T-helper 2 cell treated with Interferon-gamma antibody and Interleukin-4, amounts not matched to agents 5 μg/mL and 100 μg/mL, for 36 hours (primary cell): ENCODE data around the gene SLC25A25.
"Not testable (repeated sequence)": the region's sequence is repeated elsewhere in the genome, so short reads cannot be mapped to it uniquely, and the experiment has no call there.

Experiments used
- DNase-seq: peaks from one replicate; pipeline ENCODE4 v3.0.0; 2021; ENCODE audit warnings: low spot score
- H3K27ac Mint-ChIP-seq: one replicate; pipeline ENCODE4 v1.8.0; 2021; ENCODE audit warnings: mild to moderate bottlenecking, mixed read lengths
- H3K27me3 Mint-ChIP-seq: one replicate; pipeline ENCODE4 v1.8.0; 2021; ENCODE audit warnings: low read depth, mixed read lengths
- H3K36me3 Mint-ChIP-seq: one replicate; pipeline ENCODE4 v1.8.0; 2021; ENCODE audit warnings: low read depth, mixed read lengths
- H3K4me1 Mint-ChIP-seq: one replicate; pipeline ENCODE4 v1.8.0; 2021; ENCODE audit warnings: low read depth, mixed read lengths
- H3K4me3 Mint-ChIP-seq: one replicate; pipeline ENCODE4 v1.8.0; 2022; ENCODE audit warnings: mild to moderate bottlenecking, moderate library complexity, mixed read lengths
- H3K9me3 Mint-ChIP-seq: one replicate; pipeline ENCODE4 v1.8.0; 2021; ENCODE audit warnings: mixed read lengths

The SLC25A25 gene

DNA sequence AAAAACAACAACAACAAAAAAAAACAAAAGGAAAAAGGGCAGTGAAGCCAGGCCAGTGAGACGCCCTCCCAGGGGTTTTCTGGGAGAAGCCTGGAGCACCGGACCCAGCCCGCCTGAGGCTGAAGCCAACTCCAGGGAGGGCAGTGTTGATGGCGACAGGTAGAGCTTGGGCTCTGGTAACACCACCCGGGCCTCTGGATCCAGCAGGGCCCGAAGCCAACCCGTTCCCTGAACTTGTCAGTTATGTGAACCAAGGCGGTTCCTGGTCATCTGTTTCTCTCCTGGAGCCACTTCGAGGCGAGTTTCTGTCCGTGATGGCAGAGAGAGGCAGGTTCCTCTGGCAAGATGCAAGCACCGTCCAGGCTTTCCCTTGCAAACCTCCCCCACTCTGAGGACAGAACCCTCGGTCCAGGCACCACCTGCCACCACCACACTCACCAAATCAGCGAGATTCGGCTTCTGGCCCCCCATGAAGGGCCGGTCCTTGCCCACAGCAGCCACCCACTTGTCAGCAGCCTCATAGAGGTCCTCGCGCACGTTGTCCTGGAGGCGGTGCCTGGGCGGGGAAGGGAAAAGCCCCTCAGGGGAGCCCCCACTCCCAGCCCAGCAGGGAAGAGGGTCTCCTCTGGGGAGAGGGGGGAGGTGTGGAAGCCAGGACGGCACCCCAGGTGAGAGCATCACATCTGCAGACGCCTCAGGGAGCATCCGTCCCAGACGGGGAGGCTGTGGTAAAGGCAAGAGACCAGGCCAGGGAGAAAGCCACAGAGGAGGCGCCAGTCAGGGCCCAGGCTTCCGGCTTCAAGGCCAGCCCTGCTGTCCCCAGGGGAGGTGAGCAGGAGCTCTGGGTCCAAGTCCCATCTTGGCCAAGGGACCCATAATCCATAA, 54.1 kb downstream of the SLC25A25 start:
- Mint-ChIP-seq H3K27ac (no peak overlapping the region), H3K36me3 (peaks cover 13% of the 10 kb centered on the region), H3K9me3 (no peaks in the 10 kb centered on the region)

DNA sequence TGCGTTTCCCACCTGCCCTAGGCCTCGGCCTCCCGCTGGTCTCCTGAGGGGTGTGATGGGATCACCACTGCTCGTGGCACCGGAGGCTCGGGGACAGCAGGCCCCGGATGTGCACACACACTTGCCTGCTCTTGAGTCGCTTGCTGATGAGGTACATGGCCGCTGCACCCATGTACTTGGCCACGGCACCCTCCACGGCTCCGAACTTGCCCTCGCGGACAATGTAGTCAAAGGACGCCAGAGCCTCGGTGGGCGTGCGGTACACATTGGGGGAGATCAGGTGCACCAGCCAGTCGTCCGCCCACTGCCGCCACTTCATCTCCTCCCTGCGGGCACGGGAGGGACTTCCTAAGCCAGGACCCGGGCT, 54.8 kb downstream of the SLC25A25 start:
- H3K27ac Mint-ChIP-seq = no peak overlapping the region
- no peak overlapping the region for H3K4me3 Mint-ChIP-seq
- H3K9me3 Mint-ChIP-seq = no peaks in the 10 kb centered on the region
- H3K27me3 Mint-ChIP-seq = no peaks in the 10 kb centered on the region
- peaks cover 18% of the 10 kb centered on the region for H3K4me1 Mint-ChIP-seq
- peaks cover 13% of the 10 kb centered on the region for H3K36me3 Mint-ChIP-seq
- DNase-seq = no peak

More for the DNA sequence above, 54.1 kb downstream of the SLC25A25 start:
- H3K27me3 Mint-ChIP-seq = no peaks in the 10 kb centered on the region
- H3K4me3 Mint-ChIP-seq = no peak overlapping the region
- DNase-seq = no peak
- peaks cover 21% of the 10 kb centered on the region for H3K4me1 Mint-ChIP-seq

GRCh38 chr9:128123451-128124080, 55.5 kb downstream of the SLC25A25 start:
- no peak for DNase-seq
- Mint-ChIP-seq H3K4me3 (no peak overlapping the region), H3K36me3 (peaks cover 13% of the 10 kb centered on the region), H3K9me3 (no peaks in the 10 kb centered on the region), H3K4me1 (peaks cover 18% of the 10 kb centered on the region), H3K27me3 (no peaks in the 10 kb centered on the region), H3K27ac (no peak overlapping the region)

GRCh38 chr9:128124451-128124850, 56.4 kb downstream of the SLC25A25 start:
- H3K4me3 Mint-ChIP-seq = peak overlapping the region; percentile 36
- H3K4me1 Mint-ChIP-seq = peaks cover 24% of the 10 kb centered on the region
- no peaks in the 10 kb centered on the region for H3K27me3 Mint-ChIP-seq
- H3K36me3 Mint-ChIP-seq = peaks cover 13% of the 10 kb centered on the region
- no peaks in the 10 kb centered on the region for H3K9me3 Mint-ChIP-seq
- no peak for DNase-seq
- no peak overlapping the region for H3K27ac Mint-ChIP-seq

- Mint-ChIP-seq H3K27ac (no peak overlapping the region), H3K4me3 (peak overlapping the region; percentile 36), H3K36me3 (peaks cover 13% of the 10 kb centered on the region), H3K4me1 (peaks cover 25% of the 10 kb centered on the region), H3K27me3 (no peaks in the 10 kb centered on the region), H3K9me3 (no peaks in the 10 kb centered on the region)
- no peak for DNase-seq
Measured at GRCh38 chr9:128124873-128125579, 57.0 kb downstream of the SLC25A25 start.

DNA sequence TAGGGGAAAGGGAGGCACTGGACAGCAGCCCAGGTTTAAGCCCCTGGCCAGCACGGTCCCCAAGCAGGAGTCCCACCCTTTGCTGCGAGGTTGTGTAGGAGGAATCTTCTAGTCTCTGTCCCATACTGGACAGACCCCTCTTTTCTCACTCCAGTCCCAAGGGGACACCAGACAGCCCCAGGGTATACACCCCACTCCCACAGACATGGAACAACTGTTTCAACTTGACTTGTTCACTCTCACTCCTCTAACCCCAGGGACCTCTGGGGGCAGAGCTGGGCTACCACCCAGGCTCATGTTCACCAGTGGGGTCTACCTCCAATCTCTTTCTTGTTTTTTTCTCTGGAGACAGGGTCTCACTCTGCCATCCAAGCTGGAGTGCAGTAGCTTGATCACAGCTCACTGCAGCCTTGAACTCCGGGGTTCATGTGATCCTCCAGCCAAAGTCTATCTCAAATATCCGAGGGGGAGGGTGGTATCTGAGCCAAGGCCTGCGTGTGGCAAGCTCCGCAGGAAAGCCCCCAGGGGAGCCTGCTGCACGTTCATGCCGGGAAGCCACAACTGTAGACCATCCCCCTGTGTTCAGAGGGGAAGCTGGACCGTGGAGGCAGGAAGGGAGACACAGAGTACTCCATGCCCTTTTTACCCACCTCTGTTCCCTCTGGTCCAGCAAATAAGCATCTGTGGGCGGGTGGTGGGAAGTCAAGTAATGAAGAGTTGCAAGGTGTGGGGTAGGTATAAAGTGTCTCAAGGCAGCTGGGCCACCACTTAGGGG, 57.7 kb downstream of the SLC25A25 start:
- Mint-ChIP-seq H3K9me3 (no peaks in the 10 kb centered on the region), H3K4me3 (peak overlapping the region; percentile 80), H3K36me3 (peaks cover 11% of the 10 kb centered on the region), H3K4me1 (peaks cover 25% of the 10 kb centered on the region), H3K27me3 (no peaks in the 10 kb centered on the region), H3K27ac (peak overlapping the region; percentile 41)
- no peak for DNase-seq

DNA sequence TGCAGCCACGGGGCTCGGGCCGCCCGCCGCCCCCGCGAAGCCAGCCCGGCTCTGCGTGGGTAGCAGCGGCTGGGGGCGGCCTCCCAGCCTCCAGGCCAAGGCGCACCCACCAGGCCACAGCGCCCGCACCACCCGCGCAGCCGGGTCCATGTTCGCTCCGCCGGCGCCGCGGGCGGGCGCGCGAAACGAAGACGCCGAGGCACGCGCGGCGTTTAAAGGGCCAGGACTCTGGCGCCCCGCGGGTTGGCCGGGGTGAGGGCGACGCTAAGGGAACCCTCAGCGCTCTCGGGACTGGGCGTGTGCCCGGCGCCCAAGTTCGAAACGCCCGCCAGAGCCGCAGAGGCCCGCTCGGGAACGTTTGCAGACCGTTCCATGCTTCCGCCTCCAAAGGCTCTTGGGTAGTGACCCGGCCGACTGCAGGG, 59.5 kb downstream of the SLC25A25 start, which contains the start of gene PTGES2:
Gene PTGES2 (minus strand): TSS at position 162 of the 422 bp plus-strand sequence. CDS start 12 bp downstream, at position 150.
- Mint-ChIP-seq H3K27me3 (peaks cover 3% of the 10 kb centered on the region), H3K4me1 (peaks cover 25% of the 10 kb centered on the region), H3K27ac (peak within 1 kb of the TSS; percentile 92), H3K4me3 (peak within 1 kb of the TSS; percentile 98), H3K9me3 (no peaks in the 10 kb centered on the region), H3K36me3 (peaks cover 11% of the 10 kb centered on the region)
- peak; percentile 85 for DNase-seq

GRCh38 chr9:128127990-128128835, 60.2 kb downstream of the SLC25A25 start:
- peaks cover 9% of the 10 kb centered on the region for H3K36me3 Mint-ChIP-seq

GRCh38 chr9:128128836-128129590, 61.0 kb downstream of the SLC25A25 start:
- peaks cover 8% of the 10 kb centered on the region for H3K36me3 Mint-ChIP-seq
- peak overlapping the region; percentile 98 for H3K4me3 Mint-ChIP-seq
- peaks cover 17% of the 10 kb centered on the region for H3K27me3 Mint-ChIP-seq
- no peaks in the 10 kb centered on the region for H3K9me3 Mint-ChIP-seq
- no peak for DNase-seq
- peak overlapping the region; percentile 92 for H3K27ac Mint-ChIP-seq
- H3K4me1 Mint-ChIP-seq = peaks cover 29% of the 10 kb centered on the region

More at GRCh38 chr9:128127990-128128835, 60.2 kb downstream of the SLC25A25 start:
- Mint-ChIP-seq H3K4me1 (peaks cover 26% of the 10 kb centered on the region), H3K9me3 (no peaks in the 10 kb centered on the region), H3K27ac (peak overlapping the region; percentile 92), H3K27me3 (peaks cover 9% of the 10 kb centered on the region), H3K4me3 (peak overlapping the region; percentile 98)
- DNase-seq = peak; percentile 84

- H3K4me3 Mint-ChIP-seq = peak overlapping the region; percentile 55
- not testable (repeated sequence) for H3K9me3 Mint-ChIP-seq
Measured at GRCh38 chr9:128129976-128130590, 62.1 kb downstream of the SLC25A25 start.

DNA sequence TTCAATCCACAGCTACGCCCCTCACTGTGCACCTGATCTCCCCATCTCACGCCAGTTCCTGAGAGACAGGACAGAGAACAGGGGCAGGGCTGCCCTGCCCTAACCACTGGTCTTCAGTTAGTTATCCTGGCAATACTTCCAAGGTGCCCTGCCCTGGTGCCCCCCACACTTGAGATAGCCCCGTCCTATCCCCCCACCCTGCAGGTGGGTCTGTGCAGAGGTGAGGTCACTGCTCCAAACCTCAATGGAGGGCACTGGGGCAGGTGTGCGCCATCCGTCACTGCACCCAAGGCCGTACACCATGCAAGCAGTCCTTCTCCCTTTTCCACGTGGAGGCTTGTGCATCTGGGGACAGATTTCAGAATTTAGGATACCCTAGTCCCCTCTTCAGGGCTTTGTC, 62.6 kb downstream of the SLC25A25 start:
- not testable (repeated sequence) for H3K4me3 Mint-ChIP-seq, H3K27ac Mint-ChIP-seq, H3K36me3 Mint-ChIP-seq, H3K9me3 Mint-ChIP-seq, DNase-seq
- Mint-ChIP-seq H3K4me1 (peaks cover 25% of the 10 kb centered on the region), H3K27me3 (peaks cover 27% of the 10 kb centered on the region)

More at GRCh38 chr9:128129976-128130590, 62.1 kb downstream of the SLC25A25 start:
- Mint-ChIP-seq H3K4me1 (peaks cover 28% of the 10 kb centered on the region), H3K27me3 (peaks cover 25% of the 10 kb centered on the region)
- not testable (repeated sequence) for H3K27ac Mint-ChIP-seq, H3K36me3 Mint-ChIP-seq
- DNase-seq = peak; percentile 50

DNA sequence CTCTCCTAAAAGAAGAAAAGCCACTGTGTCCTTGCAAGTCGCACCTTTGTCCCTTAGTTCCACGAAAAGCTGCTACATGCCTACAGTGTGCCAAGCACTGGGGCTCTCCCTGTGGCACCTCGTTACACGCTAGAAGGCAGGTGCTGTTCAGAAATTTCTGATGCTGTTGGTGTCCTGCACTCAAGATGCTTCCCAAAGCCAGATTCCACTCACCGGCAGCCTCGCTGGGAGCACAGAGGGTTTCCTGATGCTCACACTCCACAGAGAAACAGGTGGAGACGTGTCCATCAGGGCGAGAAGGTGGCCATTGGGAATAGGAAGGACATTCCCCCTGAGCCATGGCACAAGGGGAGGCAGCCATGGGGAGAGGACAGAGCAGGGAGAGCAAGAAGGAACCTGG, 63.3 kb downstream of the SLC25A25 start:
- not testable (repeated sequence) for DNase-seq, H3K36me3 Mint-ChIP-seq, H3K4me3 Mint-ChIP-seq, H3K27ac Mint-ChIP-seq, H3K9me3 Mint-ChIP-seq
- Mint-ChIP-seq H3K27me3 (peaks cover 27% of the 10 kb centered on the region), H3K4me1 (peaks cover 18% of the 10 kb centered on the region)
